CD4-positive, CD25-positive, alpha-beta regulatory T cell (primary cell): Measurements from ENCODE around the gene REPIN1. TPM values are rescaled to one million over a fixed set of nuclear protein-coding genes. Genes with fewer than 3 reads are reported as not detected.

Experiments used
- ATAC-seq, 2 donors: fragments of 150-1000 bp; cut with Tn5 transposase; one replicate each; pipeline ENCODE4 v1.10.0; 2021; ENCODE audit warnings: low read depth in 2 of 2, moderate number of reproducible peaks in 2 of 2, moderate library complexity in 1 of 2
- DNase-seq, 3 donors: peaks; one replicate each; pipeline versions ENCODE4 v3.0.0 to v3.0.0-alpha.2; 2012 to 2022; ENCODE audit warnings: mixed read lengths in 1 of 3
- H3K27ac ChIP-seq: one replicate; pipeline ENCODE4 v1.7.0; 2013; ENCODE audit warnings: mild to moderate bottlenecking, low read length; ENCODE audit not compliant: insufficient read depth, poor library complexity, severe bottlenecking
- H3K27me3 ChIP-seq: one replicate; pipeline ENCODE4 v1.7.0; 2013; ENCODE audit warnings: low read length; ENCODE audit not compliant: control insufficient read depth, insufficient read depth
- H3K36me3 ChIP-seq: one replicate; pipeline ENCODE4 v1.7.0; 2013; ENCODE audit warnings: mild to moderate bottlenecking, low read length, moderate library complexity; ENCODE audit not compliant: control insufficient read depth, insufficient read depth
- H3K4me1 ChIP-seq: 2 replicates; pipeline ENCODE4 v1.7.0; 2013; ENCODE audit warnings: mild to moderate bottlenecking, low read length; ENCODE audit not compliant: insufficient read depth, control insufficient read depth, poor library complexity, severe bottlenecking
- H3K4me3 ChIP-seq: one replicate; pipeline ENCODE4 v1.7.0; 2013; ENCODE audit warnings: low read depth, mild to moderate bottlenecking, low read length, moderate library complexity
- H3K9me3 ChIP-seq, 2 experiments: 1 replicate in 1 of 2; 2 replicates in 1 of 2; pipeline ENCODE4 v1.7.0; 2013; ENCODE audit warnings: low read length in 2 of 2, mild to moderate bottlenecking in 1 of 2, moderate library complexity in 1 of 2; ENCODE audit not compliant: control insufficient read depth in 2 of 2
- H3K27ac Mint-ChIP-seq, 3 donors: one replicate each; pipeline ENCODE4 v1.8.0; 2020 to 2022; ENCODE audit warnings: mild to moderate bottlenecking in 3 of 3, mixed read lengths in 3 of 3, moderate library complexity in 2 of 3
- H3K27me3 Mint-ChIP-seq: one replicate; pipeline ENCODE4 v1.8.0; 2022; ENCODE audit warnings: mild to moderate bottlenecking, mixed read lengths
- H3K36me3 Mint-ChIP-seq: one replicate; pipeline ENCODE4 v1.8.0; 2020; ENCODE audit warnings: mixed read lengths
- H3K4me1 Mint-ChIP-seq, 4 donors: one replicate each; pipeline ENCODE4 v1.8.0; 2020 to 2022; ENCODE audit warnings: mixed read lengths in 4 of 4, mild to moderate bottlenecking in 1 of 4
- H3K4me3 Mint-ChIP-seq, 4 donors: one replicate each; pipeline ENCODE4 v1.8.0; 2020 to 2022; ENCODE audit warnings: mild to moderate bottlenecking in 4 of 4, mixed read lengths in 4 of 4, moderate library complexity in 3 of 4
- H3K9me3 Mint-ChIP-seq, 7 donors: one replicate each; pipeline ENCODE4 v1.8.0; 2020 to 2022; ENCODE audit warnings: mixed read lengths in 7 of 7, mild to moderate bottlenecking in 3 of 7, moderate library complexity in 2 of 7
- polyA plus RNA-seq, 4 donors: library from polyadenylated mRNA; unstranded; fragments of 300-500 nt; fragmentation: Illumina TruSeq; gene quantifications; one replicate each; pipeline ENCODE4 v1.2.3, GENCODE V29; 2021
- total RNA-seq: library from RNA; stranded (reverse); gene quantifications from one replicate; pipeline ENCODE4 v1.2.3, GENCODE V29; 2022

Gene REPIN1
- total and polyA plus RNA-seq, 5 donors from 2014 or later, result 22.5 to 40.3 (median 29.7) TPM

DNA sequence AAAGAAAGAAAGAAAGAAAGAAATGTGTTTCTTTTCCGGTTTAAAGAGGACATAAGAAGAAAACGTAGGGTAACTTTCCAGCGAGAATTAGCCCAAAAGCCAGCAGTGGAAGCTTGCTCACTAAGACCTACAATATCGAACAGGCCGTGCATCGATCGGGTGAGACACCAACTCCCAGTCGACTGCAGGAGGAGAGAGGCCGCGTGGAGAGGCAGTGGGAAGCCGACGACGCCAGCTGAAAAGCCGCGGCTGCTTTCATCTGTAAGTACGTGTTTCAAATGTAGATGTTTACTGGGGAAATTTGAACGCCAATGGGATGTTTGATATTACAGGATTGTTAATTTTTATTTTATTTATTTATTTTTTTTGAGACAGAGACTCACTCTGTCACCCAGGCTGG is 53.2 kb downstream of the REPIN1 start:
- H3K4me1 Mint-ChIP-seq, result peaks cover 4 to 8% (median 8%) of the 10 kb centered on the region in 4 donors
- no peaks in the 10 kb centered on the region for H3K9me3 ChIP-seq
- no peaks in the 10 kb centered on the region for H3K27me3 ChIP-seq
- no peak overlapping the region for H3K27ac Mint-ChIP-seq
- H3K27ac ChIP-seq, result no peak overlapping the region
- no peak overlapping the region for H3K4me3 ChIP-seq
- H3K27me3 Mint-ChIP-seq, result peaks cover 6% of the 10 kb centered on the region
- H3K36me3 Mint-ChIP-seq, result no peaks in the 10 kb centered on the region
- H3K4me1 ChIP-seq, result peaks cover 7% of the 10 kb centered on the region
- H3K9me3 Mint-ChIP-seq, result peaks cover 0 to 2% (median 0%) of the 10 kb centered on the region in 7 donors
- ATAC-seq (no peak), DNase-seq (no peak)
- no peak overlapping the region for H3K4me3 Mint-ChIP-seq
- H3K36me3 ChIP-seq, result no peaks in the 10 kb centered on the region

Other genes with a start within 250 kb of the REPIN1 start
- 10.7 TPM for gene LRRC61, start 45.5 kb upstream of the REPIN1 start, total RNA-seq
- 10 to 100 TPM; 21.9 to 33.1 (median 25.6) TPM for gene LRRC61, start 45.5 kb upstream of the REPIN1 start, polyA plus RNA-seq
- 17.2 TPM for gene ACTR3C, start 45.3 kb upstream of the REPIN1 start, total RNA-seq
- 1 to 10 TPM; 4.3 to 5.5 (median 4.8) TPM for gene ACTR3C, start 45.3 kb upstream of the REPIN1 start, polyA plus RNA-seq
- not detected for gene RARRES2, start 27.2 kb upstream of the REPIN1 start, total RNA-seq
- not detected for gene RARRES2, start 27.2 kb upstream of the REPIN1 start, polyA plus RNA-seq
- gene ZNF775, start 10.5 kb downstream of the REPIN1 start, total RNA-seq, result 2.9 TPM
- 1 to 10 TPM; 2.2 to 7.6 (median 4.1) TPM for gene ZNF775, start 10.5 kb downstream of the REPIN1 start, polyA plus RNA-seq
- gene GIMAP8, start 81.8 kb downstream of the REPIN1 start, total RNA-seq, result 8.0 TPM
- 10 to 100 TPM; 11.3 to 30.8 (median 18.4) TPM for gene GIMAP8, start 81.8 kb downstream of the REPIN1 start, polyA plus RNA-seq
- 64.2 TPM for gene GIMAP7, start 146.1 kb downstream of the REPIN1 start, total RNA-seq
- 1,000 to 10,000 TPM in 1 of 4 donors, 100 to 1,000 TPM in 3; 519 to 1,084 (median 836) TPM for gene GIMAP7, start 146.1 kb downstream of the REPIN1 start, polyA plus RNA-seq
- gene GIMAP4, start 198.6 kb downstream of the REPIN1 start, total RNA-seq, result 90.1 TPM
- gene GIMAP4, start 198.6 kb downstream of the REPIN1 start, polyA plus RNA-seq, result 100 to 1,000 TPM; 402 to 667 (median 490) TPM